HG03354 (cell line): ENCODE results near the gene IGIP.
A peak's percentile ranks its signal among the peaks of the same experiment; 100 is the strongest.

Experiments used
- ATAC-seq: cut with Tn5 transposase; IDR thresholded peaks from one replicate; pipeline ENCODE4 v1.9.1; 2021; ENCODE audit warnings: mild to moderate bottlenecking; ENCODE audit not compliant: unreplicated experiment, poor library complexity, severe bottlenecking

IGIP gene

GRCh38 chr5:140125637-140126036 is at the start of gene IGIP:
TSS of gene IGIP (plus strand) at chr5:140125937. CDS start at chr5:140128477, 2,540 bp downstream.
- no peak for ATAC-seq

- ATAC-seq, result no peak
Measured at GRCh38 chr5:140076142-140076541, 49.6 kb upstream of the IGIP start.

- no peak for ATAC-seq
Measured at GRCh38 chr5:140076788-140077187, 48.9 kb upstream of the IGIP start.

GRCh38 chr5:140083120-140083519 is 42.6 kb upstream of the IGIP start:
- no peak for ATAC-seq

GRCh38 chr5:140083650-140084049 is 42.1 kb upstream of the IGIP start:
- no peak for ATAC-seq

- no peak for ATAC-seq
Measured at GRCh38 chr5:140084541-140084940, 41.2 kb upstream of the IGIP start.

- ATAC-seq, result no peak
Measured at GRCh38 chr5:140090251-140090650, 35.5 kb upstream of the IGIP start.

- no peak for ATAC-seq
Measured at GRCh38 chr5:140093179-140093578, 32.6 kb upstream of the IGIP start.

GRCh38 chr5:140093866-140094265 is 31.9 kb upstream of the IGIP start:
- ATAC-seq, result no peak

- ATAC-seq, result no peak
Measured at GRCh38 chr5:140094889-140095288, 30.8 kb upstream of the IGIP start.

GRCh38 chr5:140101179-140101578 is 24.6 kb upstream of the IGIP start:
- ATAC-seq, result no peak

- ATAC-seq, result no peak
Measured at GRCh38 chr5:140103154-140103553, 22.6 kb upstream of the IGIP start.

GRCh38 chr5:140104100-140104499 is 21.6 kb upstream of the IGIP start:
- ATAC-seq, result no peak

- no peak for ATAC-seq
Measured at GRCh38 chr5:140106101-140106500, 19.6 kb upstream of the IGIP start.

GRCh38 chr5:140106805-140107311 is 18.9 kb upstream of the IGIP start:
- no peak for ATAC-seq

- ATAC-seq, result peak; percentile 93
Measured at GRCh38 chr5:140107312-140108092, 18.2 kb upstream of the IGIP start.

GRCh38 chr5:140108093-140109017 is 17.4 kb upstream of the IGIP start:
- ATAC-seq, result no peak

- ATAC-seq, result no peak
Measured at GRCh38 chr5:140109018-140109758, 16.5 kb upstream of the IGIP start.

GRCh38 chr5:140109759-140110645 is 15.7 kb upstream of the IGIP start:
- ATAC-seq, result no peak
